B cell (primary cell): ENCODE measurements around the gene ATN1. TPM values are rescaled to one million over a fixed set of nuclear protein-coding genes. Genes with fewer than 3 reads are reported as not detected.

ENCODE experiments used
- ATAC-seq: fragments of 200-7000 bp; cut with Tn5 transposase; one replicate; pipeline ENCODE4 v1.10.0; 2021; ENCODE audit warnings: low read depth, mild to moderate bottlenecking, moderate number of reproducible peaks, moderate library complexity
- CTCF ChIA-PET: fragments of 350-600 bp; sonication (Branson Sonifier 250); formaldehyde crosslinking; loops from one replicate; lab custom pipeline; 2021; ENCODE audit warnings: antibody characterized with exemption, inconsistent platforms; lab: Charles Lee
- POLR2A ChIA-PET: fragments of 350-600 bp; sonication (Branson Sonifier 250); formaldehyde crosslinking; loops from one replicate; lab custom pipeline; 2021; ENCODE audit warnings: antibody characterized with exemption; lab: Charles Lee
- DNase-seq: peaks from one replicate; pipeline ENCODE4 v3.0.0; 2013
- H2AFZ ChIP-seq: 2 replicates; pipeline ENCODE4 v1.6.1; 2012; ENCODE audit warnings: mild to moderate bottlenecking, low read depth, low read length; ENCODE audit not compliant: insufficient read depth, poor library complexity, severe bottlenecking
- H3K27ac ChIP-seq, 2 donors: 1 replicate in 1 of 2; 2 replicates in 1 of 2; pipeline ENCODE4 v1.5.1; 2012 to 2013; ENCODE audit warnings: low read length in 2 of 2, mild to moderate bottlenecking in 2 of 2, moderate library complexity in 1 of 2
- H3K27me3 ChIP-seq, 4 experiments: fragments of 200-600 bp in 1 of 4; sonication (generic) in 1 of 4; replicated peaks in 1 of 4; 1 replicate in 2 of 4; 2 replicates in 2 of 4; pipeline versions ENCODE4 v1.6.1 to v1.7.0; 2013 to 2016; ENCODE audit warnings: low read length in 3 of 4, mild to moderate bottlenecking in 2 of 4, mixed read lengths in 1 of 4, moderate library complexity in 1 of 4; ENCODE audit not compliant: insufficient read depth in 4 of 4, control insufficient read depth in 3 of 4; ENCODE audit errors: control extremely low read depth in 1 of 4
- H3K36me3 ChIP-seq, 2 experiments: replicated peaks in 1 of 2; 1 replicate in 1 of 2; 2 replicates in 1 of 2; pipeline versions ENCODE4 v1.6.1 to v1.7.1; 2013; ENCODE audit warnings: low read length in 1 of 2; ENCODE audit not compliant: insufficient read depth in 2 of 2, control insufficient read depth in 1 of 2; ENCODE audit errors: control extremely low read depth in 1 of 2, extremely low read depth in 1 of 2
- H3K4me1 ChIP-seq, 2 donors: fragments of 200-600 bp in 1 of 2; sonication (generic) in 1 of 2; 1 replicate in 1 of 2; 2 replicates in 1 of 2; pipeline versions ENCODE4 v1.5.1 to v1.6.1; 2013 to 2017; ENCODE audit warnings: low read length in 2 of 2; ENCODE audit not compliant: control insufficient read depth in 2 of 2, insufficient read depth in 2 of 2
- H3K4me2 ChIP-seq: replicated peaks from 2 replicates; pipeline ENCODE3; 2012; ENCODE audit warnings: mild to moderate bottlenecking, low read depth, low read length; ENCODE audit not compliant: poor library complexity, severe bottlenecking
- H3K4me3 ChIP-seq, 5 experiments: fragments of 200-600 bp in 1 of 5; sonication (generic) in 1 of 5; 1 replicate in 3 of 5; 2 replicates in 2 of 5; pipeline versions ENCODE4 v1.5.1 to v1.7.0; 2011 to 2016; ENCODE audit warnings: low read length in 4 of 5, mild to moderate bottlenecking in 4 of 5, low read depth in 2 of 5, control low read depth in 1 of 5, moderate library complexity in 1 of 5; ENCODE audit not compliant: insufficient read depth in 1 of 5; ENCODE audit errors: control extremely low read depth in 1 of 5, extremely low read depth in 1 of 5
- H3K79me2 ChIP-seq: fragments of 200-600 bp; sonication (generic); one replicate; pipeline ENCODE4 v1.6.0; 2016; ENCODE audit warnings: low read length; ENCODE audit not compliant: control insufficient read depth, insufficient read depth
- H3K9ac ChIP-seq: fragments of 200-600 bp; sonication (generic); 2 replicates; pipeline ENCODE4 v1.6.1; 2017; ENCODE audit warnings: mild to moderate bottlenecking, low read length, moderate library complexity
- H3K9me3 ChIP-seq, 3 donors: one replicate each; pipeline versions ENCODE4 v1.6.1 to v1.7.1; 2013; ENCODE audit warnings: low read length in 2 of 3; ENCODE audit not compliant: control insufficient read depth in 2 of 3, insufficient read depth in 1 of 3; ENCODE audit errors: control extremely low read depth in 1 of 3
- H4K20me1 ChIP-seq: 2 replicates; pipeline ENCODE4 v1.6.0; 2012; ENCODE audit warnings: mild to moderate bottlenecking, low read length; ENCODE audit not compliant: insufficient read depth, control insufficient read depth, poor library complexity, severe bottlenecking
- H3K27ac Mint-ChIP-seq: one replicate; pipeline ENCODE4 v1.8.0; 2021; ENCODE audit warnings: mixed read lengths
- H3K27me3 Mint-ChIP-seq: one replicate; pipeline ENCODE4 v1.8.0; 2021; ENCODE audit warnings: mixed read lengths
- H3K4me1 Mint-ChIP-seq: one replicate; pipeline ENCODE4 v1.8.0; 2021; ENCODE audit warnings: mixed read lengths
- H3K4me3 Mint-ChIP-seq: one replicate; pipeline ENCODE4 v1.8.0; 2021; ENCODE audit warnings: mixed read lengths
- H3K9me3 Mint-ChIP-seq: one replicate; pipeline ENCODE4 v1.8.0; 2022; ENCODE audit warnings: mixed read lengths; ENCODE audit not compliant: insufficient read depth
- EZH2 ChIP-seq: IDR thresholded peaks from 2 replicates; pipeline ENCODE4 v1.6.1; 2012; ENCODE audit warnings: borderline replicate concordance, low read depth, mild to moderate bottlenecking, moderate library complexity, low read length; ENCODE audit not compliant: insufficient read depth, poor library complexity, severe bottlenecking
- WGBS: methylation state at CpG from one replicate; pipeline ENCODE4 v1.1.5; 2013; ENCODE audit warnings: missing lambda C conversion rate; ENCODE audit not compliant: insufficient coverage; 5-methylcytosine and 5-hydroxymethylcytosine counted together
- intact Hi-C: fragments of 100-400 bp; cut with micrococcal nuclease; formaldehyde crosslinking; loops from one replicate; pipeline ENCODE4 v1.10.0; 2022
- polyA plus RNA-seq: library from polyadenylated mRNA; depleted of rRNA; stranded (reverse); fragments of >200 nt; gene quantifications from 2 replicates; pipeline ENCODE4 v1.2.3, GENCODE V29; 2012
- total RNA-seq, 2 donors: library from RNA; stranded (reverse); fragments of 120-200 nt in 1 of 2; gene quantifications; 1 replicate in 1 of 2; 2 replicates in 1 of 2; pipeline versions ENCODE4 v1.2.3 to v1.2.4, GENCODE V29; 2013 to 2022
- TF ChIP-seq, protein P1 (sequence below): fragments of 200-600 bp; IDR thresholded peaks from one replicate; pipeline ENCODE4 v1.8.0; 2022; ENCODE audit warnings: antibody characterized with exemption, mild to moderate bottlenecking

The ATN1 gene
- total and polyA plus RNA-seq, 2 donors (not counting 1 experiment from before 2014, with no cell fraction given) = 21.0 to 50.8 TPM

DNA sequence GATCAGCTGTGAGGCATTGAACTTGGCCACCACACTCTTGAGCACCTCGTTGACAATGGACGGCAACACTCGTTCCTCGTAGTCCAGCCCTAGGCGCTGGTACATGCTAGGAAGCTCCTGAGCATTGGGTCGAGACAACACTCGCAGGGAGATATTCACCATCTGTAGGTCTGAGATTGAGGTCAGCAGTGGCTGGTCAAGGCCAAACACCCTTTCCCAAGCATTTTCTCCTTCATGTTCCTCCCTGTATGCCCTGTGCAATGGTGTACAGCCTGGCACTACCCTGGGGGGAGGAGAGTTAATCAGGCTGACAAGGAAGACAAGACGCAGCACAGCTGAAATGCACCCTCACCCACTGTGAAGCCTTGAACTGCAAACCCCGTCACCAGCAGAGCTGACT lies 40.7 kb downstream of the ATN1 start:
- Histone ChIP-seq H3K4me1 (peaks cover 34 to 45% of the 10 kb centered on the region in 2 donors), H3K27ac (no peak overlapping the region), H3K79me2 (peaks cover 59% of the 10 kb centered on the region), H3K9ac (no peak overlapping the region), H3K36me3 (peaks cover 0 to 42% of the 10 kb centered on the region in 2 experiments), H3K27me3 (no peaks in the 10 kb centered on the region), H3K4me2 (no peak overlapping the region), H3K4me3 (no peak overlapping the region), H2AFZ (no peak overlapping the region), H4K20me1 (peaks cover 14% of the 10 kb centered on the region), H3K9me3 (no peaks in the 10 kb centered on the region)
- intact Hi-C loops = no loop called here
- ChIA-PET CTCF (interaction anchor here (0.8 to 3.0 kb wide), 17 partner anchors 8 to 121 kb away, joined by 3 to 68 read pairs (median 5); partner anchors contain the start of genes C12orf57, PTPN6, RNU7-1 and SPSB2), POLR2A (interaction anchor here (1.0 to 3.0 kb wide), 4 partner anchors 10 to 95 kb away, joined by 3 to 23 read pairs (median 6); partner anchors contain the start of genes C12orf57, PTPN6, RNU7-1 and SPSB2)
- Mint-ChIP-seq H3K4me3 (peak overlapping the region; percentile 100), H3K9me3 (no peaks in the 10 kb centered on the region), H3K27me3 (no peaks in the 10 kb centered on the region), H3K4me1 (peaks cover 53% of the 10 kb centered on the region), H3K27ac (no peak overlapping the region)
- no peak for ATAC-seq
- WGBS = 98% methylated on average over 8 of the region's 9 CpGs
- no peak for DNase-seq
- TF ChIP-seq, protein P1, sequence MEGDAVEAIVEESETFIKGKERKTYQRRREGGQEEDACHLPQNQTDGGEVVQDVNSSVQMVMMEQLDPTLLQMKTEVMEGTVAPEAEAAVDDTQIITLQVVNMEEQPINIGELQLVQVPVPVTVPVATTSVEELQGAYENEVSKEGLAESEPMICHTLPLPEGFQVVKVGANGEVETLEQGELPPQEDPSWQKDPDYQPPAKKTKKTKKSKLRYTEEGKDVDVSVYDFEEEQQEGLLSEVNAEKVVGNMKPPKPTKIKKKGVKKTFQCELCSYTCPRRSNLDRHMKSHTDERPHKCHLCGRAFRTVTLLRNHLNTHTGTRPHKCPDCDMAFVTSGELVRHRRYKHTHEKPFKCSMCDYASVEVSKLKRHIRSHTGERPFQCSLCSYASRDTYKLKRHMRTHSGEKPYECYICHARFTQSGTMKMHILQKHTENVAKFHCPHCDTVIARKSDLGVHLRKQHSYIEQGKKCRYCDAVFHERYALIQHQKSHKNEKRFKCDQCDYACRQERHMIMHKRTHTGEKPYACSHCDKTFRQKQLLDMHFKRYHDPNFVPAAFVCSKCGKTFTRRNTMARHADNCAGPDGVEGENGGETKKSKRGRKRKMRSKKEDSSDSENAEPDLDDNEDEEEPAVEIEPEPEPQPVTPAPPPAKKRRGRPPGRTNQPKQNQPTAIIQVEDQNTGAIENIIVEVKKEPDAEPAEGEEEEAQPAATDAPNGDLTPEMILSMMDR = no peak
- TF ChIP-seq EZH2 = no peak

DNA sequence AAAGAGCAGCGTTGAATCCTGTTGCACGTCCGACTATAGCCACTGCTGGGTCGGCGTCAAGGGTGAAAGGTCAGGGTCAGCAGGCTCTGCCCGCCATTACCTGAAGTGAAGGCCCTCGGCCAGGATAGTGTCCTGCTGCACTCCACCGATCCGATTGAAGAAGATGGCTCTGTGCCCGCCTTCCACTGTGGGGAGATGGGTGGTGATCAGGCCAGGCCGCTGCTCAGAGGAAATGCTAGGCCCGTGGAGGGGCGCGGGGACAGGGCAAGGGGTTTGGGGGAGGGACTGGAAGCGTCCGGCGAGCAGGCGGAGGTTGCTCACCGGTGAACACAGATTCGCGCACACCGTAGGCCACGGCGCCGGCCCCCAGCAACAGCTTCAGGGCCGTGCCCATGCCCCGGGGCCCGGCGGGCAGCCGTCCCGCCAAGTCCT lies 42.4 kb downstream of the ATN1 start:
- Histone ChIP-seq H3K27ac (peak overlapping the region; percentile 93 to 94), H3K36me3 (peaks cover 0 to 56% of the 10 kb centered on the region in 2 experiments), H2AFZ (peak overlapping the region; percentile 93), H3K4me1 (peaks cover 20 to 30% of the 10 kb centered on the region in 2 donors), H3K9ac (peak overlapping the region; percentile 96), H3K27me3 (no peaks in the 10 kb centered on the region), H3K4me3 (peak overlapping the region; percentile 83 to 99 (median 98)), H4K20me1 (peaks cover 26% of the 10 kb centered on the region), H3K79me2 (peaks cover 73% of the 10 kb centered on the region), H3K4me2 (peak overlapping the region; percentile 94), H3K9me3 (no peaks in the 10 kb centered on the region)
- ChIA-PET CTCF (interaction anchor here (0.5 to 3.0 kb wide), 4 partner anchors 22 to 281 kb away, joined by 4 to 19 read pairs (median 13); partner anchors contain the start of genes C12orf57, RNU7-1 and ZNF384), POLR2A (interaction anchor here (0.9 to 3.0 kb wide), 5 partner anchors 10 to 32 kb away, joined by 3 to 23 read pairs (median 5); partner anchors contain the start of genes C12orf57 and RNU7-1)
- H3K4me1 Mint-ChIP-seq = peaks cover 38% of the 10 kb centered on the region
- H3K27ac Mint-ChIP-seq = peak overlapping the region; percentile 100
- WGBS = under 1% methylated on average over 31 of the region's 31 CpGs
- peak overlapping the region; percentile 100 for H3K4me3 Mint-ChIP-seq
- no peak for TF ChIP-seq EZH2
- TF ChIP-seq, protein P1 = no peak
- intact Hi-C loops = loop anchor here (1.0 to 2.0 kb wide), 10 partner anchors 26 to 219 kb away; partner anchors contain the start of genes C12orf57, C1RL, LPCAT3 and LRRC23
- ATAC-seq = no peak
- H3K27me3 Mint-ChIP-seq = no peaks in the 10 kb centered on the region
- no peak for DNase-seq
- no peaks in the 10 kb centered on the region for H3K9me3 Mint-ChIP-seq
